D721Med (cell line): ENCODE results near the gene IQSEC1.

Experiments used
- DNase-seq: peaks from one replicate; pipeline ENCODE4 v3.0.0; 2011; ENCODE audit warnings: low spot score; ENCODE audit not compliant: insufficient read length
- FAIRE-seq: peaks from 2 replicates; lab custom pipeline; 2011; peaks lifted over from hg19 to GRCh38; lab: Jason Lieb, UNC
- CTCF ChIP-seq: IDR thresholded peaks from 2 replicates; pipeline ENCODE4 v1.5.1; 2012; ENCODE audit warnings: mild to moderate bottlenecking, control low read depth; ENCODE audit not compliant: insufficient read depth; ENCODE audit errors: missing control alignments

Gene IQSEC1

GRCh38 chr3:13025778-13026518 lies 47.3 kb downstream of the IQSEC1 start:
- DNase-seq (no peak), FAIRE-seq (no peak)
- TF ChIP-seq CTCF, result no peak

GRCh38 chr3:13025090-13025489 lies 48.1 kb downstream of the IQSEC1 start:
- DNase-seq, result no peak
- FAIRE-seq, result no peak
- no peak for TF ChIP-seq CTCF

- DNase-seq (no peak), FAIRE-seq (no peak)
- TF ChIP-seq CTCF, result no peak
Observed at GRCh38 chr3:13024765-13025065, 48.5 kb downstream of the IQSEC1 start.

- no peak for DNase-seq
- FAIRE-seq, result no peak
- TF ChIP-seq CTCF, result no peak
Observed at GRCh38 chr3:13023971-13024764, 49.1 kb downstream of the IQSEC1 start.

- DNase-seq (no peak), FAIRE-seq (no peak)
- no peak for TF ChIP-seq CTCF
Observed at GRCh38 chr3:13023235-13023970, 49.8 kb downstream of the IQSEC1 start.

GRCh38 chr3:13022348-13023234 lies 50.6 kb downstream of the IQSEC1 start:
- FAIRE-seq, result no peak
- TF ChIP-seq CTCF, result no peak
- no peak for DNase-seq
